Measurements from ENCODE around the gene PGLYRP2.
"Not testable (repeated sequence)": the region's sequence is repeated elsewhere in the genome, so short reads cannot be mapped to it uniquely, and the experiment has no call there.

The PGLYRP2 gene

GRCh38 chr19:15487038-15487437 is 7.7 kb upstream of the PGLYRP2 start:
- no peak for DNase-seq (ENCODE audit: low spot score)

GRCh38 chr19:15485768-15486167 is 6.5 kb upstream of the PGLYRP2 start:
- not testable (repeated sequence) for DNase-seq (ENCODE audit: low spot score)

- DNase-seq (ENCODE audit: low spot score): not testable (repeated sequence)
These were observed 1.7 kb upstream of the PGLYRP2 start for GRCh38 chr19:15480996-15481395.

- DNase-seq (ENCODE audit: low spot score): no peak
These were observed 3.0 kb downstream of the PGLYRP2 start for GRCh38 chr19:15476325-15476724.

- no peak for DNase-seq (ENCODE audit: low spot score)
These were observed 3.7 kb downstream of the PGLYRP2 start for GRCh38 chr19:15475611-15476010.

- DNase-seq (ENCODE audit: low spot score): no peak
These were observed 4.1 kb downstream of the PGLYRP2 start for GRCh38 chr19:15475169-15475568.

- DNase-seq (ENCODE audit: low spot score): not testable (repeated sequence)
These were observed 5.5 kb downstream of the PGLYRP2 start for GRCh38 chr19:15473821-15474220.

GRCh38 chr19:15471639-15472101 is 7.6 kb downstream of the PGLYRP2 start:
- no peak for DNase-seq (ENCODE audit: low spot score)

GRCh38 chr19:15469513-15470297 is 9.6 kb downstream of the PGLYRP2 start:
- DNase-seq (ENCODE audit: low spot score): peak; percentile 6

GRCh38 chr19:15468675-15469512 is 10.4 kb downstream of the PGLYRP2 start:
- DNase-seq (ENCODE audit: low spot score): peak; percentile 60

GRCh38 chr19:15467734-15468214 is 11.5 kb downstream of the PGLYRP2 start:
- DNase-seq (ENCODE audit: low spot score): no peak

GRCh38 chr19:15466851-15467733 is 12.2 kb downstream of the PGLYRP2 start:
- DNase-seq (ENCODE audit: low spot score): peak; percentile 20

GRCh38 chr19:15464394-15465385 is 14.6 kb downstream of the PGLYRP2 start, which contains the start of gene RASAL3:
RASAL3 (minus strand) TSS chr19:15464544; CDS start chr19:15464358, 186 bp downstream.
- DNase-seq (ENCODE audit: low spot score): peak; percentile 6

GRCh38 chr19:15463861-15464371 is 15.4 kb downstream of the PGLYRP2 start:
- no peak for DNase-seq (ENCODE audit: low spot score)

GRCh38 chr19:15461694-15462093 is 17.6 kb downstream of the PGLYRP2 start:
- peak; percentile 4 for DNase-seq (ENCODE audit: low spot score)

- no peak for DNase-seq (ENCODE audit: low spot score)
These were observed 21.4 kb downstream of the PGLYRP2 start for GRCh38 chr19:15457701-15458484.

- no peak for DNase-seq (ENCODE audit: low spot score)
These were observed 22.2 kb downstream of the PGLYRP2 start for GRCh38 chr19:15456871-15457700.

GRCh38 chr19:15456441-15456840 is 22.9 kb downstream of the PGLYRP2 start:
- no peak for DNase-seq (ENCODE audit: low spot score)
